ENCODE data around the gene SDC3.

Gene SDC3

DNA sequence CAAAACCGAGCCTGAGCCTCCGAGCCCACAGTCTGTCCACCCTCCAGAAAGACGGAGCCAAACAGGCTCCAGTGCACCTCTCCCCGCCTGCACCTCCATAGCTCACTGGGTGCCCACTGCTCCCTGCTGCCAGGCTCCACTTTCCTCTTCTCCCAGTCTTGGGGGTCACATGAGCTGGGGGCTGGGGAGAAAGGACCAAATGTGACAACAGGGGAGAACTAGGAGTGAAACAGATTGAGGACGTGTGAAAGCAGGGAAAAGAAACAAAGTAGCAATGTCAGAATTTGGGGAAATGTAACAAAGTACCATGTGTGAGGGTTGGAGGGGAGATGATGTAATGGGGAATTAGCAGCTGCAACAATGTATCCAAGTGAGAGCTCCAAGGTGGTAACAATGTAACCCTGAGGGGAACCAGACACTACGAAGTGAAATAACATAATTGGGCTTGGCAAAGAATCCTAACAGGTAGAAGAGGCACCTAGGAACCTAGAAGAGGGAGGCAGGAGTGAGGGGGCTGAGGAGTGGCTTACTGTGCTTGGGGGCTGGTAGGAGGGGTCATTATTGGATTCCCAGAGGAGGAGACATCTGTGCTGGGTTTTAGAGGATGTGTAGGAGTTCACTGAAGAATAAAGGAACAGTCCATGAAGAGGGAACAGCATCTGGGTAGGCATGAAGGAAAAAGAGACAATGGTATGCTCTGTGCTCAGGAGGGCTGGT, 12.5 kb downstream of the SDC3 start:
- DNase-seq = no peak
- Histone ChIP-seq H3K4me3 (ENCODE audit: control insufficient read depth in 1 of 7, extremely low read depth in 1 of 7, insufficient read depth in 4 of 7, low read depth in 2 of 7, low read length in 6 of 7) (no peak overlapping the region), H3K4me1 (ENCODE audit: control extremely low read depth in 1 of 4, control insufficient read depth in 4 of 4, insufficient read depth in 4 of 4, low read length in 3 of 4) (peaks cover 0 to 4% (median 2%) of the 10 kb centered on the region in 4 experiments), H3K27me3 (replicated peaks in 2 of 5; ENCODE audit: control insufficient read depth in 4 of 5, insufficient read depth in 5 of 5, low read length in 4 of 5) (peaks cover 0 to 85% (median 28%) of the 10 kb centered on the region in 5 experiments), H3K27ac (ENCODE audit: insufficient read depth in 1 of 2, low read depth in 1 of 2, low read length in 2 of 2, poor library complexity in 1 of 2, severe bottlenecking in 2 of 2) (no peak overlapping the region), H3K9me3 (ENCODE audit: control extremely low read depth in 1 of 5, control insufficient read depth in 4 of 5, insufficient read depth in 2 of 5, low read depth in 1 of 5, low read length in 4 of 5) (no peaks in the 10 kb centered on the region), H3K36me3 (ENCODE audit: control insufficient read depth in 4 of 4, insufficient read depth in 4 of 4, low read length in 3 of 4) (no peaks in the 10 kb centered on the region)
- POLR2A ChIA-PET = no interaction called here
- 87% methylated on average over 2 of the region's 6 CpGs for whole genome bisulfite sequencing (ENCODE audit: insufficient coverage)
- CTCF ChIA-PET = interaction anchor here (1.0 to 2.6 kb wide), 6 partner anchors 10 to 113 kb away, joined by 3 to 17 read pairs (median 3); no protein-coding TSS in a partner anchor

DNA sequence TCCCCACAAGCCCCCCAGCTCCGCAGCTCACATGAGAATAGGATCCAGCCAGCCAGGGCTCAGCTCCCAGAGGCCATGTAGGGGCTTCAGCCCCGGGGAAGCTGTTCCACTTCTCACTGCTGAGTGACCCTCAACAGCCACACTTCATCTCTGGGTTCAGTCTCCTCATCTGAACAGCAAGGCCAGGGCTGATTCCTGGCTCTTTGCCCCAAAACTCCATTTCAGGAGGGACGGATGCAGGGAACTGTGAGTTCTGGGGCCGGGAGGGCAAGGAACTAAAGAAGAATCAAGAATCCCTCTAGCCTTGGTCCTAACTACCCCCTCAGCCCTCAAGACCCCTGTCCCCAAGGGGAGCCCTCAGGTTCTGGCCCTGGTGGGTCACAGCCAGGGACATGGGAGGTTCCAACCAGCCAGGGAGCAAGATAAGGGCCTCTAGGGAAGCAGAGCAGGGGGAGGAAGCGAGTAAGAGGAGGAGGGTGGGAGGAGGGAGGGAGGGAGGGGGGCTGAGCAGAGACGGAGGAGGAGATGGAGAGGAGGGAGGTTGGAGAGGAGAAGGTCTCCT, 13.1 kb downstream of the SDC3 start:
- CTCF ChIA-PET = interaction anchor here (0.9 to 2.6 kb wide), 4 partner anchors 11 to 113 kb away, joined by 3 to 17 read pairs (median 4); no protein-coding TSS in a partner anchor
- Histone ChIP-seq H3K27ac (ENCODE audit: insufficient read depth in 1 of 2, low read depth in 1 of 2, low read length in 2 of 2, poor library complexity in 1 of 2, severe bottlenecking in 2 of 2) (peak overlapping the region in 1 of 2 experiments; percentile 16), H3K27me3 (replicated peaks in 2 of 5; ENCODE audit: control insufficient read depth in 4 of 5, insufficient read depth in 5 of 5, low read length in 4 of 5) (peaks cover 0 to 87% (median 26%) of the 10 kb centered on the region in 5 experiments), H3K4me3 (ENCODE audit: control insufficient read depth in 1 of 7, extremely low read depth in 1 of 7, insufficient read depth in 4 of 7, low read depth in 2 of 7, low read length in 6 of 7) (no peak overlapping the region), H3K9me3 (ENCODE audit: control extremely low read depth in 1 of 5, control insufficient read depth in 4 of 5, insufficient read depth in 2 of 5, low read depth in 1 of 5, low read length in 4 of 5) (no peaks in the 10 kb centered on the region), H3K36me3 (ENCODE audit: control insufficient read depth in 4 of 4, insufficient read depth in 4 of 4, low read length in 3 of 4) (no peaks in the 10 kb centered on the region), H3K4me1 (ENCODE audit: control extremely low read depth in 1 of 4, control insufficient read depth in 4 of 4, insufficient read depth in 4 of 4, low read length in 3 of 4) (peaks cover 0 to 4% (median 2%) of the 10 kb centered on the region in 4 experiments)
- WGBS (ENCODE audit: insufficient coverage) = 90% methylated on average over 3 of the region's 6 CpGs
- POLR2A ChIA-PET = no interaction called here
- DNase-seq = no peak

DNA sequence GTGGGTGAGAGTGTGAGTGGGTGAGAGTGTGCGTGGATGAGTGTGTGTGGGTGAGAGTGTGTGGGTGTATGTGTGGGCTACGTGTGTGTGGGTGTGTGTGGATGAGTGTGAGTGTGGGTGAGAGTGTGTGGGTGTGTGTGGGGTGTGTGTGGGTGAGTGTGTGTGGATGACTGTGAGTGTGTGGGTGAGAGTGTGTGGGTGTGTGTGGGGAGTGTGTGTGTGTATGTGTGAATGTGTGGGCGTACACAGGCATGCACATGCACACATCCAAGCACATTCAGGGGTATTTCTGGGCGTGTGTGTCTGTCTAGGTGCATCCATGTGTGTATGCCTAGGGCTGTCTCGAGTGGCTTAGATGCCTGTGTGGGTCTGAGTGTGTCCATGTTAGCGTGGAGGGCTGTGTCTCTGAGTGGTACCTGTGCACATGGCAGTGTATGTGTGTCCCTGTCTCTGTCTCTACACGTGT, 14.0 kb downstream of the SDC3 start:
- Histone ChIP-seq H3K27me3 (replicated peaks in 2 of 5; ENCODE audit: control insufficient read depth in 4 of 5, insufficient read depth in 5 of 5, low read length in 4 of 5) (peaks cover 0 to 83% (median 29%) of the 10 kb centered on the region in 5 experiments), H3K4me3 (ENCODE audit: control insufficient read depth in 1 of 7, extremely low read depth in 1 of 7, insufficient read depth in 4 of 7, low read depth in 2 of 7, low read length in 6 of 7) (no peak overlapping the region), H3K36me3 (ENCODE audit: control insufficient read depth in 4 of 4, insufficient read depth in 4 of 4, low read length in 3 of 4) (no peaks in the 10 kb centered on the region), H3K4me1 (ENCODE audit: control extremely low read depth in 1 of 4, control insufficient read depth in 4 of 4, insufficient read depth in 4 of 4, low read length in 3 of 4) (peaks cover 0 to 4% (median 2%) of the 10 kb centered on the region in 4 experiments), H3K9me3 (ENCODE audit: control extremely low read depth in 1 of 5, control insufficient read depth in 4 of 5, insufficient read depth in 2 of 5, low read depth in 1 of 5, low read length in 4 of 5) (no peaks in the 10 kb centered on the region), H3K27ac (ENCODE audit: insufficient read depth in 1 of 2, low read depth in 1 of 2, low read length in 2 of 2, poor library complexity in 1 of 2, severe bottlenecking in 2 of 2) (no peak overlapping the region)
- WGBS (ENCODE audit: insufficient coverage) = 90% methylated on average over 2 of the region's 7 CpGs
- ChIA-PET CTCF (interaction anchor here (0.9 to 3.9 kb wide), 4 partner anchors 12 to 93 kb away, joined by 3 to 19 read pairs (median 6); no protein-coding TSS in a partner anchor), POLR2A (no interaction called here)
- no peak for DNase-seq

DNA sequence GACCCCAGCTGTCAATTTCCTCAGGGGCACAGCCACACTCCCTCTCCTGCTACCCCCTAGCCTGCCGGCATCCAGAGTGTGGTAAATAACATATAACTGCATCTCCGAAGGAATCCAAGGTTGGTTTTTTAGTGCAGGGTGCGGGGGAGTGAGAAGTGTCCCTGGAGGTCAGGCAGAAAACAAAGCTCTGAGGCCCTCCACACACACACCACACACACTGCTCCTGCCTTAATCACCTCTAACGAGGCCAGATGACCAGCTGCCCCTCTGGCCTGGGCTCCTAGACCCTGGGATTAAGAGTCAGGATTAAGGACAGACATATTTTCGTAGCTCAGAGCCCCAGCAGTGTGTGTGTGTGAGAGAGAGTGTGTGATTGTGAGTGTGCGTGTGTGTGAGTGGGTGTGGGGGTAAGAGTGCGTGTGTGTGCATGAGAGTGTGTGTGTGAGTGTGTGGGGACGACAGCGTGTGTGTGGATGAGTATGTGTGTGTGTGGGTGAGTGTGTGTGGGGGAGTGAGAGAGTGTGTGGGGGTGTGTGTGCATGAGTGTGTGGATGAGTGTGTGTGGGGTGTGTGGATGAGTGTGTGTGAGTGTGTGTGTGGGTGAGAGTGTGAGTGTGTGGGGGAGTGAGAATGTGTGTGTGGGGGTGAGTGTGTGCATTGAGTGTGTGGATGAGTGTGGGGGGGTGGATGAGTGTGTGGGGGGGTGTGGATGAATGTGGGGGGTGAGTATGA, 14.6 kb downstream of the SDC3 start:
- H3K4me3 ChIP-seq (ENCODE audit: control insufficient read depth in 1 of 7, extremely low read depth in 1 of 7, insufficient read depth in 4 of 7, low read depth in 2 of 7, low read length in 6 of 7) = no peak overlapping the region
- no peaks in the 10 kb centered on the region for H3K9me3 ChIP-seq (ENCODE audit: control extremely low read depth in 1 of 5, control insufficient read depth in 4 of 5, insufficient read depth in 2 of 5, low read depth in 1 of 5, low read length in 4 of 5)
- no peak overlapping the region for H3K27ac ChIP-seq (ENCODE audit: insufficient read depth in 1 of 2, low read depth in 1 of 2, low read length in 2 of 2, poor library complexity in 1 of 2, severe bottlenecking in 2 of 2)
- no peaks in the 10 kb centered on the region for H3K36me3 ChIP-seq (ENCODE audit: control insufficient read depth in 4 of 4, insufficient read depth in 4 of 4, low read length in 3 of 4)
- POLR2A ChIA-PET = no interaction called here
- peaks cover 0 to 85% (median 34%) of the 10 kb centered on the region in 5 experiments for H3K27me3 ChIP-seq (replicated peaks in 2 of 5; ENCODE audit: control insufficient read depth in 4 of 5, insufficient read depth in 5 of 5, low read length in 4 of 5)
- DNase-seq = no peak
- CTCF ChIA-PET = interaction anchor here (2.5 to 3.9 kb wide), 2 partner anchors 12 to 92 kb away, joined by 7 to 19 read pairs; no protein-coding TSS in a partner anchor
- H3K4me1 ChIP-seq (ENCODE audit: control extremely low read depth in 1 of 4, control insufficient read depth in 4 of 4, insufficient read depth in 4 of 4, low read length in 3 of 4) = peaks cover 0 to 4% (median 2%) of the 10 kb centered on the region in 4 experiments
- WGBS (ENCODE audit: insufficient coverage) = 88% methylated on average over 5 of the region's 9 CpGs

DNA sequence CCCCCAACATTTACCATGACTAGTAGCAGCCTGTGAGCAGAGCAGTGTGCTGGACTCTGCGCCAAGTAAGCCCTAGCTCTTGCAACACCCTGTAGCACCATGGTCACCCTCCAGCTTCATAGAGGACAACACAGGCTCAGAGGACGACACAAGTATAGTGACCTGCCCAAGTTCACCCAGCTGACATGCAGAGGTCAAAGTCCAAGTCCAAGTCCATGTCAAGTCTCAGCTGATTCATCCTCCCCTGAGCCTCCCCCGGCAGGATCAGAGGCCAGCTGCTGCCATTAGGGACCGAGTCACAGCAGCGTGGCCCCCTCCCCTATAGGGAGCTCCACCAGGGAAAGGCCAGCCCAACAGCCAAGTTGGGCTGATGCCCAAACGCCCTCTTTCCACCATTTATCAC, 15.9 kb downstream of the SDC3 start:
- H3K4me1 ChIP-seq (ENCODE audit: control extremely low read depth in 1 of 4, control insufficient read depth in 4 of 4, insufficient read depth in 4 of 4, low read length in 3 of 4) = peaks cover 0 to 4% (median 2%) of the 10 kb centered on the region in 4 experiments
- 94% methylated on average over 6 of the region's 6 CpGs for WGBS (ENCODE audit: insufficient coverage)
- CTCF ChIA-PET = interaction anchor here (1.5 to 3.9 kb wide), 3 partner anchors 11 to 91 kb away, joined by 7 to 19 read pairs (median 10); no protein-coding TSS in a partner anchor

DNA sequence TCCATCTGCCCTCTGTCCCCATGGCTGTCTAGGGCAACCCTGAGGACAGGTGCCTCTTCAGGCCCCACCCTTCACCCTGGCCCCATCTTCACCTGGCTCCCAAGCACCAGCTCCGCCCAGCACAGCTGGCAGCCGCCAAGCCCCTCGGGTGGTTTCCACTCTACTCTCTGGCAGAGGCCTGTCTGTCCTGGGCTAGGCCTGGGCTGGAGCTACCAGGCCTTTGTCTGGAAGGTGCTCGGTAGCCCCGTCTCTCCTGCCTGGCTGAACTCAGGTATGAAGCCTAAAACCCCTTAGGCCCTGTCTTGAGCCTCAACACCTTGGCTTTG, 17.4 kb downstream of the SDC3 start:
- no peak overlapping the region for H3K4me3 ChIP-seq (ENCODE audit: control insufficient read depth in 1 of 7, extremely low read depth in 1 of 7, insufficient read depth in 4 of 7, low read depth in 2 of 7, low read length in 6 of 7)
- no peaks in the 10 kb centered on the region for H3K36me3 ChIP-seq (ENCODE audit: control insufficient read depth in 4 of 4, insufficient read depth in 4 of 4, low read length in 3 of 4)
- ChIA-PET POLR2A (interaction anchor here (0.6 kb wide), 1 partner anchor 15 kb away, joined by 3 read pairs; no protein-coding TSS in a partner anchor), CTCF (interaction anchor here (1.0 to 3.9 kb wide), 3 partner anchors 14 to 89 kb away, joined by 3 to 19 read pairs (median 10); no protein-coding TSS in a partner anchor)
- peaks cover 0 to 88% (median 35%) of the 10 kb centered on the region in 5 experiments for H3K27me3 ChIP-seq (replicated peaks in 2 of 5; ENCODE audit: control insufficient read depth in 4 of 5, insufficient read depth in 5 of 5, low read length in 4 of 5)
- H3K27ac ChIP-seq (ENCODE audit: insufficient read depth in 1 of 2, low read depth in 1 of 2, low read length in 2 of 2, poor library complexity in 1 of 2, severe bottlenecking in 2 of 2) = no peak overlapping the region
- WGBS (ENCODE audit: insufficient coverage) = 93% methylated on average over 5 of the region's 5 CpGs
- H3K4me1 ChIP-seq (ENCODE audit: control extremely low read depth in 1 of 4, control insufficient read depth in 4 of 4, insufficient read depth in 4 of 4, low read length in 3 of 4) = peaks cover 0 to 4% (median 2%) of the 10 kb centered on the region in 4 experiments
- no peak for DNase-seq
- no peaks in the 10 kb centered on the region for H3K9me3 ChIP-seq (ENCODE audit: control extremely low read depth in 1 of 5, control insufficient read depth in 4 of 5, insufficient read depth in 2 of 5, low read depth in 1 of 5, low read length in 4 of 5)

More for the DNA sequence above, 15.9 kb downstream of the SDC3 start:
- POLR2A ChIA-PET = no interaction called here
- H3K27ac ChIP-seq (ENCODE audit: insufficient read depth in 1 of 2, low read depth in 1 of 2, low read length in 2 of 2, poor library complexity in 1 of 2, severe bottlenecking in 2 of 2) = no peak overlapping the region
- H3K4me3 ChIP-seq (ENCODE audit: control insufficient read depth in 1 of 7, extremely low read depth in 1 of 7, insufficient read depth in 4 of 7, low read depth in 2 of 7, low read length in 6 of 7) = no peak overlapping the region
- peaks cover 0 to 88% (median 30%) of the 10 kb centered on the region in 5 experiments for H3K27me3 ChIP-seq (replicated peaks in 2 of 5; ENCODE audit: control insufficient read depth in 4 of 5, insufficient read depth in 5 of 5, low read length in 4 of 5)
- DNase-seq = no peak
- H3K9me3 ChIP-seq (ENCODE audit: control extremely low read depth in 1 of 5, control insufficient read depth in 4 of 5, insufficient read depth in 2 of 5, low read depth in 1 of 5, low read length in 4 of 5) = no peaks in the 10 kb centered on the region
- no peaks in the 10 kb centered on the region for H3K36me3 ChIP-seq (ENCODE audit: control insufficient read depth in 4 of 4, insufficient read depth in 4 of 4, low read length in 3 of 4)

Data from common myeloid progenitor, CD34-positive (primary cell).